Vagina (tissue), 2 donors: Measurements from ENCODE around the gene RGS6. TPM values are rescaled to one million over a fixed set of nuclear protein-coding genes. Genes with fewer than 3 reads are reported as not detected.

Experiments
- DNase-seq, 2 donors: peaks; one replicate each; pipeline ENCODE4 v3.0.0-alpha.2; 2017; ENCODE audit errors: extremely low spot score in 2 of 2
- H3K27ac ChIP-seq: fragments of 200-600 bp; sonication (generic); one replicate; pipeline ENCODE4 v1.5.1; 2019
- H3K27me3 ChIP-seq: fragments of 200-600 bp; sonication (generic); one replicate; pipeline ENCODE4 v1.5.1; 2019
- H3K36me3 ChIP-seq, 2 donors: fragments of 200-600 bp; sonication (generic); one replicate each; pipeline ENCODE4 v1.5.1; 2017 to 2019
- H3K4me1 ChIP-seq: fragments of 200-600 bp; sonication (generic); one replicate; pipeline ENCODE4 v1.5.1; 2019
- H3K4me3 ChIP-seq, 2 donors: fragments of 200-600 bp; sonication (generic); 1 replicate in 1 of 2; 2 replicates in 1 of 2; pipeline ENCODE4 v1.5.1; 2016 to 2019
- H3K9me3 ChIP-seq: fragments of 200-600 bp; sonication (generic); one replicate; pipeline ENCODE4 v1.5.1; 2019
- POLR2A ChIP-seq, 2 donors: fragments of 450-650 bp; IDR thresholded peaks; one replicate each; pipeline ENCODE4 v1.6.1; 2017; ENCODE audit warnings: antibody characterized with exemption in 2 of 2, mild to moderate bottlenecking in 2 of 2, moderate library complexity in 2 of 2
- POLR2AphosphoS5 ChIP-seq, 2 donors: sonication (generic); formaldehyde crosslinking; IDR thresholded peaks; one replicate each; pipeline ENCODE4 v1.9.0; 2017; ENCODE audit warnings: antibody characterized with exemption in 2 of 2, mild to moderate bottlenecking in 2 of 2, low read depth in 1 of 2; ENCODE audit not compliant: insufficient read depth in 1 of 2
- intact Hi-C: fragments of 100-400 bp; cut with DNase I; formaldehyde crosslinking; loops from one replicate; pipeline ENCODE4 v1.15.1; 2023
- total RNA-seq: library from RNA; depleted of rRNA; stranded (reverse); fragments of >200 nt; gene quantifications from one replicate; pipeline ENCODE4 v1.2.3, GENCODE V29; 2016
- TF ChIP-seq, protein P1 (sequence below), 3 experiments: fragments of 450-650 bp in 2 of 3; fragments of 200-600 bp in 1 of 3; sonication (generic) in 1 of 3; IDR thresholded peaks; one replicate each; pipeline ENCODE4 v1.5.1; 2017 to 2019; ENCODE audit warnings: antibody characterized with exemption in 3 of 3, mild to moderate bottlenecking in 2 of 3, moderate library complexity in 2 of 3

The RGS6 gene
- total RNA-seq, 1 donor from 2014 or later: 2.0 TPM

DNA sequence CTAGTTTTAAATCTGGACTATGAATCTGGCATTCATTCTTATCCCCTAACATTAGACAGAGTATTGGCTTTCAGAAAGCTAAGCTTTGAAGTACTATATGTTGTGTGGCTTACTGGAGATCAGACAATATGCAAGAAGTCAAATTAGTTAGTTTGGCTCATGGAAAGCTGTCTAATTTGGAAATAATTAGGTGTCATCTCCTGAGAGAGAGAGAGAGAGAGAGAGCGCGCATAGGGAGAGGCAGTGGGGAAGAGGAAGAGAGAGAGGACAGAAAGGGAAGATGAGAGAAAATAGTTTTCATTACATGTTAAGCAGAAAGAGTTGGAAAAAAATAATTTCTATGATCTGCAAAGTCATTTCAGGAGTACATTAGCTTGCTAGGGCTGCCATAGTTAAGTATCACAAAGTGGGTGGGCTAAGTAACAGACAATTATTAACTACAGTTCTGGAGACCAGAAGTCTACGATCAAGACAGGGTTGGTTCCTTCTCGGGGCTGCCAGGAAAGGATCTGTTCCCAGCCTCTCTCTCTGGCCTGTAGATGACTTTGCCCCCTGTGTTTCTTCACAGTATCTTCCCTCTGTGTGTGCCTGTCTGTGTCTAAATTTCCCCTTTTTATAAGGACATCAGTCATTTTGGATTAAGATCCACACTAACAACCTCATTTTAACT, 404.2 kb downstream of the RGS6 start:
- intact Hi-C loops: no loop called here
- no peaks in the 10 kb centered on the region for H3K9me3 ChIP-seq
- TF ChIP-seq POLR2A (IDR thresholded peaks at IDR 0.05) (no peak), POLR2AphosphoS5 (IDR thresholded peaks at IDR 0.05; ENCODE audit: insufficient read depth in 1 of 2, low read depth in 1 of 2) (no peak)
- TF ChIP-seq, protein P1, sequence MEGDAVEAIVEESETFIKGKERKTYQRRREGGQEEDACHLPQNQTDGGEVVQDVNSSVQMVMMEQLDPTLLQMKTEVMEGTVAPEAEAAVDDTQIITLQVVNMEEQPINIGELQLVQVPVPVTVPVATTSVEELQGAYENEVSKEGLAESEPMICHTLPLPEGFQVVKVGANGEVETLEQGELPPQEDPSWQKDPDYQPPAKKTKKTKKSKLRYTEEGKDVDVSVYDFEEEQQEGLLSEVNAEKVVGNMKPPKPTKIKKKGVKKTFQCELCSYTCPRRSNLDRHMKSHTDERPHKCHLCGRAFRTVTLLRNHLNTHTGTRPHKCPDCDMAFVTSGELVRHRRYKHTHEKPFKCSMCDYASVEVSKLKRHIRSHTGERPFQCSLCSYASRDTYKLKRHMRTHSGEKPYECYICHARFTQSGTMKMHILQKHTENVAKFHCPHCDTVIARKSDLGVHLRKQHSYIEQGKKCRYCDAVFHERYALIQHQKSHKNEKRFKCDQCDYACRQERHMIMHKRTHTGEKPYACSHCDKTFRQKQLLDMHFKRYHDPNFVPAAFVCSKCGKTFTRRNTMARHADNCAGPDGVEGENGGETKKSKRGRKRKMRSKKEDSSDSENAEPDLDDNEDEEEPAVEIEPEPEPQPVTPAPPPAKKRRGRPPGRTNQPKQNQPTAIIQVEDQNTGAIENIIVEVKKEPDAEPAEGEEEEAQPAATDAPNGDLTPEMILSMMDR (IDR thresholded peaks at IDR 0.05): no peak
- no peaks in the 10 kb centered on the region for H3K4me1 ChIP-seq
- no peak overlapping the region for H3K4me3 ChIP-seq
- DNase-seq: no peak
- H3K36me3 ChIP-seq: no peaks in the 10 kb centered on the region
- no peak overlapping the region for H3K27ac ChIP-seq
- H3K27me3 ChIP-seq: no peaks in the 10 kb centered on the region

DNA sequence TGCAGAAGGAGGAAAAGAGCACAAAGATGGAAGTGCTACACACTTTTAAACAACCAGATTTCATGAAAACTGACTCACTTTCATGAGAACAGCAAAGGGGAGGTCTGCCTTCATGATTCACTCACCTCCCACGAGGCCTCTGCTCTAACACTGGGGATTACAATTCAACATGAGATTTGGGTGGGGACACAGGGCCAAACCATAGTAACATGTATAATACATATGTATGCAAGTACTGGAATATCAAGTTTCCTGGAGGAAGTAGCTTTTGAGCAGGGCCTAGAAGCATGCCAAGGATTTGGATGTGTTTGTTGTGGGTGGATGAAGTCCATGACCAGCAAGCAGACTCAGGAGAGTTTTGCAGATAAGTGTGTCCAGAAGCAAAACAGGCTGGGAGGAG, 409.0 kb downstream of the RGS6 start:
- H3K27ac ChIP-seq: no peak overlapping the region
- no peak overlapping the region for H3K4me3 ChIP-seq
- H3K9me3 ChIP-seq: no peaks in the 10 kb centered on the region
- TF ChIP-seq POLR2A (IDR thresholded peaks at IDR 0.05): no peak
- TF ChIP-seq, protein P1 (IDR thresholded peaks at IDR 0.05): no peak
- TF ChIP-seq POLR2AphosphoS5 (IDR thresholded peaks at IDR 0.05; ENCODE audit: insufficient read depth in 1 of 2, low read depth in 1 of 2): no peak
- no peak for DNase-seq
- no peaks in the 10 kb centered on the region for H3K4me1 ChIP-seq
- intact Hi-C loops: no loop called here
- H3K27me3 ChIP-seq: no peaks in the 10 kb centered on the region
- H3K36me3 ChIP-seq: no peaks in the 10 kb centered on the region

DNA sequence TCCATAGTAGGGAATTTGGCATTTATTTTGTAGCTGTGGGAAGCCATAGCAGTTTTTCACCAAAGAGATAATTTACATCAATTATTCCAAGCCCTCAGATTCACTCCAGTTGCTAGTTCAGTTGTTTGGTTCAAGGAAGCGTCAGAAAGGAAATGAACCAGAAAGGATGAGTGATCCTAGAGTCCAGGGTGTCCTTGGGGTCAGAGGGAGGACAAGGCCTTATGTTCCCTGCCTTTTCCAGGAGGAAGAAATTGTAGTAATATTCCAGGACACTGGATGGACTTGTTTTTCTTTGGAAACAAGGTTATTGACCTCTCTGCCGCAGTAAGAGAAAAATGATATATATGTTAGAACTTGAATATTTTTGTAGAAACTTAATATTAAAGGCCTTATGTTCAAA, 409.5 kb downstream of the RGS6 start:
- Histone ChIP-seq H3K36me3 (no peaks in the 10 kb centered on the region), H3K4me3 (no peak overlapping the region), H3K4me1 (no peaks in the 10 kb centered on the region), H3K9me3 (no peaks in the 10 kb centered on the region), H3K27me3 (no peaks in the 10 kb centered on the region), H3K27ac (no peak overlapping the region)
- TF ChIP-seq POLR2AphosphoS5 (IDR thresholded peaks at IDR 0.05; ENCODE audit: insufficient read depth in 1 of 2, low read depth in 1 of 2): no peak
- no peak for TF ChIP-seq POLR2A (IDR thresholded peaks at IDR 0.05)
- TF ChIP-seq, protein P1 (IDR thresholded peaks at IDR 0.05): no peak
- intact Hi-C loops: no loop called here
- no peak for DNase-seq

DNA sequence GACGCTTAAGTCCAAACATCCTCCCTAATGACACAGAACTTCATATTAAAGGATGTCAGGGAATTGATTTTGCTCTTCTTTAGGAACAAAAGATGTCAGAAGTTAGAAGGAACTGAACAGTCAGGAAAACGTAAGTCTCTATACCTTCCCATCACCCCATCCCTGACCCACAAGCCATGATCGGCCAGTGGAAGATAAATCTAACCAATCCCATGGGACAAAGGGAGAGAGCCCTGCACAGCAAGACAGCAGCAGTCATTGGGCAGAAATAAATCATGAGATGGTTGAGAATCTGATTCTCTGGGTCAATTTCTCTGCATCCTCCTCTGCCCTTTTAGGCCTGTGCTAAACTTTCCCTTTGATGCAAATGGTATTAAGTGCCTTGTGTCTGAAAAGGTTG, 414.9 kb downstream of the RGS6 start:
- Histone ChIP-seq H3K9me3 (no peaks in the 10 kb centered on the region), H3K4me3 (no peak overlapping the region), H3K4me1 (no peaks in the 10 kb centered on the region), H3K36me3 (no peaks in the 10 kb centered on the region), H3K27ac (no peak overlapping the region), H3K27me3 (no peaks in the 10 kb centered on the region)
- TF ChIP-seq, protein P1 (IDR thresholded peaks at IDR 0.05): no peak
- TF ChIP-seq POLR2A (IDR thresholded peaks at IDR 0.05) (no peak), POLR2AphosphoS5 (IDR thresholded peaks at IDR 0.05; ENCODE audit: insufficient read depth in 1 of 2, low read depth in 1 of 2) (no peak)
- DNase-seq: peak in 1 of 2 donors; percentile 16
- intact Hi-C loops: no loop called here

DNA sequence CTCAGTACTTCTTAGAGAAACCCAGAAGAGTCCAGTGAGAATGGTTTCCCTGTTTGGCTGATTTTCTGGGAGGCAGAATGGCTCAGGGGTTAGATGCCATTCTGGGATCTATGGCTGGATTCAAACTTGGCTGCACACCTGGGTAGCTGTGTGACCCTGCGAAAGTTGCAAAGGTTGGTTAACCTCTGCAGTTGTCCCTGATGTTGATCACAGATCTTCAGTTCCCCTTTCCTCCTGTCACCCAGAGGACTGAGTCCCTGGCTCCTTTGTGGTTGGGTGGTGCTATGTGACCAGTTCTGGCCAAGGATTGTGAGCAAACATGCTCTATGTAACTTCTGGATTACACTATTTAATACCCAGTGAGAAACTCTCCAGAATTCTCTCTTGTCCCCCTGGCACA, 418.0 kb downstream of the RGS6 start:
- H3K9me3 ChIP-seq: no peaks in the 10 kb centered on the region
- DNase-seq: peak in 1 of 2 donors; percentile 25
- H3K4me3 ChIP-seq: no peak overlapping the region
- H3K4me1 ChIP-seq: no peaks in the 10 kb centered on the region
- intact Hi-C loops: no loop called here
- no peaks in the 10 kb centered on the region for H3K27me3 ChIP-seq
- TF ChIP-seq, protein P1 (IDR thresholded peaks at IDR 0.05): no peak
- no peak for TF ChIP-seq POLR2A (IDR thresholded peaks at IDR 0.05)
- no peaks in the 10 kb centered on the region for H3K36me3 ChIP-seq
- no peak overlapping the region for H3K27ac ChIP-seq
